Measurements from ENCODE around the gene SSH2. TPM values are rescaled to one million over a fixed set of nuclear protein-coding genes. Genes with fewer than 3 reads are reported as not detected.
"Not testable (repeated sequence)": the region's sequence is repeated elsewhere in the genome, so short reads cannot be mapped to it uniquely, and the experiment has no call there.

The SSH2 gene
- total RNA-seq, 4 donors from 2014 or later, result 14.7 to 33.6 (median 22.2) TPM

GRCh38 chr17:29954405-29954804 is 24.4 kb upstream of the SSH2 start:
- WGBS, result 87% methylated on average over 4 of the region's 4 CpGs
- H3K9me3 ChIP-seq, result no peaks in the 10 kb centered on the region
- TF ChIP-seq POLR2AphosphoS5 (IDR thresholded peaks at IDR 0.05) (no peak), CTCF (IDR thresholded peaks at IDR 0.05) (no peak), EP300 (IDR thresholded peaks at IDR 0.05) (no peak), POLR2A (IDR thresholded peaks at IDR 0.05) (no peak)
- no peak for DNase-seq (ENCODE audit: low spot score in 2 of 2)
- H3K27ac ChIP-seq, result no peak overlapping the region
- no peak overlapping the region for H3K4me3 ChIP-seq
- no peaks in the 10 kb centered on the region for H3K27me3 ChIP-seq
- H3K4me1 ChIP-seq, result no peaks in the 10 kb centered on the region
- no peaks in the 10 kb centered on the region for H3K36me3 ChIP-seq

GRCh38 chr17:29949696-29950095 is 19.7 kb upstream of the SSH2 start:
- Histone ChIP-seq H3K27me3 (no peaks in the 10 kb centered on the region), H3K36me3 (no peaks in the 10 kb centered on the region), H3K4me1 (no peaks in the 10 kb centered on the region), H3K9me3 (no peaks in the 10 kb centered on the region), H3K27ac (no peak overlapping the region), H3K4me3 (no peak overlapping the region)
- no peak for TF ChIP-seq POLR2A (IDR thresholded peaks at IDR 0.05)
- TF ChIP-seq POLR2AphosphoS5 (IDR thresholded peaks at IDR 0.05), result no peak
- TF ChIP-seq EP300 (IDR thresholded peaks at IDR 0.05), result no peak
- no peak for TF ChIP-seq CTCF (IDR thresholded peaks at IDR 0.05)
- DNase-seq (ENCODE audit: low spot score in 2 of 2), result no peak

DNA sequence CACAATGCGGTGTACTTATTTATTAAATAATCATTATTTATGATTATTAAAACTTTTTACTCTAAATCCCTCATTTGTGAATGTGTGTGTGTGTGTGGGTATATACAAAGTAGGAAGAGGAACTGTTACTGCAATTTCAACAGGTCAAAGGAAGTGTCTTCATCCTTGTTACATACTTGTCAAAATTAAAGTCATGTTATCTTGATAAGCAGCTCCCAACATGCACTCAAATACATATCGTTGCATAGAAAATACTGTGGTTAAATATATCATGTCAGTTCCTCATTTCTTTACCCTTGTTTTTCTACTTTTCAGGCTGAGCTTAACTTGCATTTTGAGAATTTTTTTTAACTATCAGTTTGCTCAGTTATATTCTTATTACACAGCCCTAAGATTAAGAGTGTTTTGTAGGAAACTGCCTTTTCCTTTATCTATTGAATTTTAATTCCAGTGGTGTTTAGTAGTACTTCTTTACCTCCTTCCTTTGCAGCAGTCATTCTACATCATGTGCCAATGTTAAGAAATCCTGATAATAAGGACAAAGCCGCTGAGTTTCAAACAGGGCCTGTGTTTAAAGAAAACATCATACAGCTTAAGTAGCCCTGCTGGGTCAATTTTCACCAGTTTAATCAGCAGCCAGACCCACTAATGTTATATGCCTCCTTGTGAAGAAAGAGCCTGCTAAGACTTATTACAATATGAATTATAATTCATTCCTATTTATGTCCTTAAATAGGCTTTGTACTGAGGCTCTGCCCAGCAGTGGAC is 18.6 kb upstream of the SSH2 start:
- WGBS, result 71% methylated on average over 3 of the region's 3 CpGs
- Histone ChIP-seq H3K27me3 (no peaks in the 10 kb centered on the region), H3K9me3 (no peaks in the 10 kb centered on the region), H3K4me1 (no peaks in the 10 kb centered on the region), H3K36me3 (no peaks in the 10 kb centered on the region), H3K27ac (no peak overlapping the region), H3K4me3 (no peak overlapping the region)
- no peak for DNase-seq (ENCODE audit: low spot score in 2 of 2)
- no peak for TF ChIP-seq POLR2AphosphoS5 (IDR thresholded peaks at IDR 0.05)

- 89% methylated on average over 2 of the region's 2 CpGs for WGBS
Measured at GRCh38 chr17:29945281-29945680, 15.3 kb upstream of the SSH2 start.

GRCh38 chr17:29941334-29941733 is 11.3 kb upstream of the SSH2 start, which contains the start of gene EFCAB5:
Gene EFCAB5, plus strand, starts transcription at chr17:29941634. Its CDS starts 163 bp downstream, at chr17:29941797.
- H3K4me1 ChIP-seq, result no peaks in the 10 kb centered on the region
- WGBS, result 46% methylated on average over 1 of the region's 1 CpG
- TF ChIP-seq POLR2A (IDR thresholded peaks at IDR 0.05), result no peak

More at GRCh38 chr17:29945281-29945680, 15.3 kb upstream of the SSH2 start:
- Histone ChIP-seq H3K36me3 (no peaks in the 10 kb centered on the region), H3K27ac (no peak overlapping the region), H3K9me3 (no peaks in the 10 kb centered on the region), H3K4me3 (no peak overlapping the region), H3K27me3 (no peaks in the 10 kb centered on the region), H3K4me1 (no peaks in the 10 kb centered on the region)
- no peak for DNase-seq (ENCODE audit: low spot score in 2 of 2)
- TF ChIP-seq CTCF (IDR thresholded peaks at IDR 0.05), result no peak
- TF ChIP-seq EP300 (IDR thresholded peaks at IDR 0.05), result no peak
- no peak for TF ChIP-seq POLR2AphosphoS5 (IDR thresholded peaks at IDR 0.05)
- TF ChIP-seq POLR2A (IDR thresholded peaks at IDR 0.05), result no peak

DNA sequence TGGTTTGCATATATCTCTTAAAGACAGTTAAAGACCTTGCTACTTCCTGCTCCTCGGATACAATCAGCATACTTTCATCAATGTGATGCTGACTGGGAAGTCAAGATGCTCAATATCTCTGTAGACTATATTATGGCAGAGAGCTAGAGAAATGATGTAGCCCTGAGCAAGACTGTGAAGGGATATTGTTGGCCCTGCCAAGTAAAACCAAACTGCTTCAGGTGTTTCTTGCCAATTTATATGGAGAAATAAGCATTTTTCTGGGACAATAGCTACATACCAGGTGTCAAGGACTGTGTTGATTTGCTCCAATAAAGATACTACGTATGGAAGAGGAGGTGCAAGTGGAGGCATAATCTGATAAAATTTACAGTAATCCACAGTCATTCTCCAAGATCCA is 6.7 kb upstream of the SSH2 start:
- Histone ChIP-seq H3K36me3 (no peaks in the 10 kb centered on the region), H3K27me3 (no peaks in the 10 kb centered on the region), H3K9me3 (no peaks in the 10 kb centered on the region), H3K27ac (no peak overlapping the region), H3K4me3 (no peak overlapping the region), H3K4me1 (peaks cover 1% of the 10 kb centered on the region)
- no peak for DNase-seq (ENCODE audit: low spot score in 2 of 2)
- 67% methylated on average over 2 of the region's 2 CpGs for WGBS
- TF ChIP-seq POLR2AphosphoS5 (IDR thresholded peaks at IDR 0.05), result no peak
- no peak for TF ChIP-seq EP300 (IDR thresholded peaks at IDR 0.05)
- TF ChIP-seq CTCF (IDR thresholded peaks at IDR 0.05), result no peak
- no peak for TF ChIP-seq POLR2A (IDR thresholded peaks at IDR 0.05)

More at GRCh38 chr17:29941334-29941733, 11.3 kb upstream of the SSH2 start, which contains the start of gene EFCAB5:
- H3K4me3 ChIP-seq, result no peak within 1 kb of the TSS
- no peaks in the 10 kb centered on the region for H3K27me3 ChIP-seq
- no peak within 1 kb of the TSS for H3K27ac ChIP-seq
- H3K36me3 ChIP-seq, result no peaks in the 10 kb centered on the region
- no peak for DNase-seq (ENCODE audit: low spot score in 2 of 2)
- H3K9me3 ChIP-seq, result no peaks in the 10 kb centered on the region

- not testable (repeated sequence) for H3K36me3 ChIP-seq; H3K4me1 ChIP-seq; H3K27me3 ChIP-seq; H3K27ac ChIP-seq; H3K4me3 ChIP-seq; DNase-seq (ENCODE audit: low spot score in 2 of 2); H3K9me3 ChIP-seq
- 90% methylated on average over 3 of the region's 3 CpGs for WGBS
Measured at GRCh38 chr17:29935909-29936308, 5.9 kb upstream of the SSH2 start.
